ENCODE data around the gene EAF1. TPM values are rescaled to one million over a fixed set of nuclear protein-coding genes. Genes with fewer than 3 reads are reported as not detected.
"Not testable (repeated sequence)": the region's sequence is repeated elsewhere in the genome, so short reads cannot be mapped to it uniquely, and the experiment has no call there.

EAF1 gene
- total RNA-seq, 1 donor from 2014 or later: 22.8 TPM

DNA sequence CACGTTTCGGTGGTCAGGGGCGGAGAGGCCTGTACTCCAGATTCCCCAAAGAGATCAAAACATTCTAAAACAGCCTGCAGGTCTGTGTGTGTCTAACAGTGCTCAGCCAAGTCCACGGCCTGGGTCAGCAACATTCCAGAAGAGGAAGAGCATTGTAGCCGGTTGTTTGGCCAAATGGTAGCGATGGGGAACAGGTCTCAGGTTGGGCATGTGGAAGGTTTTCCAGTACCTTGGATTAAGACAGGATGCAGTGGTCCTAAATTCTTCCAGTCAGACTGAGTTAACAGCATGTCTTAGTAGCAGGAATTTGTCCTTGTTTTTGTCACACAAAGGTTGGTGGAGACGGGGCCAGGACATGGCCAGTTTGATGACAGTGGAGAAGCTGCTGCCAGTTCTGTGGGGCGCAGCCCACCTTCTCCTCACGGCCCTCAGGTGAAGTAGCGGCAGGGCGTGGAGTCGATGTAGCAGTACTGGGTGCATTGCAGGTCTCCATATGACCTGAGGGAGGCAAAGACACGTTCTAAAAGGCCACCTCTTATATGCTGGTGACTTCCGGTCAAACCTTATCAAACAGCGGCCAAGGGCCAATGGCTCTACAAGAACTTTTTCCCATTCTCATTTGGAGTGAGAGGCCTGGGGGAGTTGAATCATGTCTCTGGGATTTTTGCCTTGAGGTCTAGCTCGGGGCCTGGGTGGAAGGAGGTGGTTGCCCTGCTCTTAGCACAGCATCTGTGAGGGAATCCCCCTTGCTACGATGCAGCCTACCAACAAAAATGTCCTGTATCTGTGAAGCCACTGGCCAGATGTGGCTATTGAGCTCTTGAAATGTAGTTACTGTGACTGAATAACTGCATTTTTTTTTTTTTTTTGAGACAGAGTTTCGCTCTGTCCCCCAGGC is 24.1 kb downstream of the EAF1 start:
- no peak for DNase-seq (ENCODE audit: low read depth)

DNA sequence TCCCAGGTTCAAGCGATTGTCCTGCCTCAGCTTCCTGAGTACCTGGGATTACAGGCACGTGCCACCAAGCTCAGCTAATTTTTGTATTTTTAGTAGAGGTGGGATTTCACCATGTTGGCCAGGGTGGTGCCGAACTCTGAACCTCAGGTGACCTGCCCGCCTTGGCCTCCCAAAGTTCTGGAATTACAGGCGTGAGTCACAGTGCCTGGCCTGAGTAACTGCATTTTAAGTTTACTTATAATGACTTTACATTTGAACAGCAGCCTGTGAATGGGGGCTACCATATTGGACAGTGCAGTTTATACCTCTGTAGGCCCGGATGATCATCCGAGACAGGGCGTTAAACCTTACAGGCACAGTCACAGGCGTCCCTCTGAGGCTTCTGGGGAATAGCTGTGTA is 24.8 kb downstream of the EAF1 start:
- no peak for DNase-seq (ENCODE audit: low read depth)

DNA sequence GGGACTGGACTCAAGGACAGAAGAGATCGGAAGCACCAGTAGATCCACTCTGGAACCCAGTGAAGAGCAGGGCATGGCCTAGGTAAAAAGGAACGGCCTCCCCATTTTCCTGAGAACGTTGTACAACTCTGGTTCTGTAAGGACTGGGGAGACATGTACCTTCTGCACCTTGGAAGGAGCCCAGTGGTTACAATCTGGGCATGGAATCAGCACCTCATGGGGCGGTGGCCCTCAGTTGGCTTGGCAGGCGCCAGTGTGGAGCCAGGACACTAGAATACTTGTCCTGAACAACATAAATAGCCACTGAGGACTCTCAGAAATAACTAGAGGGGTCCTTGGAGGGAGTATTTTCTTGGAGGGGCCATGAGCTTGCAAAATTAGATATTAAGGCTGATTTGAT is 25.6 kb downstream of the EAF1 start:
- DNase-seq (ENCODE audit: low read depth): no peak

DNA sequence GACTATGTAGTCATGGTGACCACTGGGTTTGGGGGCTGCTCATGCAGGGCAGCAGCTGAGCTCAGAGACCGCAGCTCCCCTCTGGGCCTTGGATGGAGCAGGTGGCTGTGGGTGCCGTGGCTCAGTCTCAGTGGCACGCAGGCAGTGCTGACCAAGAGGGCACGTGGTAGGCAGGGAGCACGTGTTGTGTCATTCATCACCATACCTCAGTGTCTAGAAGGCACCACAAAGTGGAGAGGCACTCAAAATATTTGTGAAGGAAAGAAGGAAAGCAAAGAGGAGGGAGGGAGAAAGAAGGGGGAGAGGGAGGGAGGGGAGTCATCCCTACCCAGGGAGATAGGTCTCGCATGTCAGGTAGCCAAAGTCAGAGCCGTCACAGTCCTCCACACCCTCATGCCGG is 26.1 kb downstream of the EAF1 start:
- no peak for DNase-seq (ENCODE audit: low read depth)

DNA sequence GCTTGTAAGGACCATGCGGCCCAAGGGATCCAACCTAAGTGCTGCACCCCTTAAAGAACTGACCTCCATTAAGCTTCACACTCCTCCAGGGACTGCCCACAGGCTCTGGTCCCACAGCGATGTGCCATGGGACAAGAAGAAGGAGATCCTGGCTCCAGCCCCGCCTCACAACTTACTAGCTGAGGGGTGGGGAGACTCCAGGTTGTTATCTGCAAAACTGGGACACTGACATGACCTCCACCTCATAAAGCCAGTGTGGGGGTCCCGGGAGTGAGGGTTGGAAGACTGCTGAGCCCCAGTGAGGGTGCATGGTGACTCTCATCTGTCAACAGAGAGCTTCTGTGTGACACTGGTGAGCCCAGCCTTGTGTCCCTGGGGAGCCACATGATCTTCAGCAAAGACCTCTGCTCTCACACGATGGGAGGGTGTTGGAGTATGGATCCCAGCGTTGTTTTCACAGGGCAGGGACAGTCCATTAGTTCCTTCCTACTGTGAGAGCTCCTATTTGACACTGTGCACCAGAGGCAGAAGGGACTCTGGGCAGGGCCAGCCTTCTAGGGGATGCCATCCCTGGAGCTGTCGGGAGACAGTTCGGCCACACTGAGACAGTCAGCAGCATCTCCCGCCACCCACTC is 26.7 kb downstream of the EAF1 start:
- no peak for DNase-seq (ENCODE audit: low read depth)

DNA sequence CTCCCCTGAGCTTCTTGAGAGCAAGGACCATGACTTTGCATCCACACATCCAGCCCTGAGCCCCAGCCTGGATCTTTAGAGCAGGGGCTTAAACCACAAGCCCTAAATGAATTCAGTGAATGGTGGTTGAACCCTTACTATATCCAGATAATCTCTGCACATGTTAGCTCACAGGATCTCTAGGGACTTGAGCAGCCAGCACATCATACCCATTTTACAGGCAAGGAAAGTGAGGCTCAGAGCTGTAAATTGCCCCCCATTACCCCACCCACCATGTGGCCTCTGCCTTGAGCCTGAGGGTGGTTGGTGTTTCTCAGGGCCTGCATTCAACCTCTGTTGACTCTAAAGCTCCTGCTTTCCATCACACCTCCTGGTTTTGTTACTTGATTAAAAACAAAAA is 27.6 kb downstream of the EAF1 start:
- DNase-seq (ENCODE audit: low read depth): no peak

DNA sequence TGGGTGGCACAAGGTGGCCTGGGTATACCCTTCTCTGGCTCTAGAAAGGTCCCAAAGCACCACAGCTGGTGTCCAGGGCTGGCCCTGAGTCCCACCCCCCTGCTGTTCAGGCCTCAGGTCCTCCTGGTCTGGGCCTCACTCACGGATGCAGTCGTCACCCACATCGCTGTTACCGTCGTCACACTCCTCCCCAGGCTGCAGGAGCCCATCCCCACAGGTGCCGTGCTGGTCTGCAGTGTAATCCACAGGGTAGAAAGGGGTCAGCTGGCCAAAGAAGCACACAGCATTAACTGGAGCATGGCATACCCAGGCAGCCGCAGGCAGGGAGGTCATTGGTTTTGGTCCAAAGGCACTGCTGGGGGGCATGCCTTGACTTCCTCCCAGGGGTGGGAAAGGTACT is 28.4 kb downstream of the EAF1 start:
- no peak for DNase-seq (ENCODE audit: low read depth)

DNA sequence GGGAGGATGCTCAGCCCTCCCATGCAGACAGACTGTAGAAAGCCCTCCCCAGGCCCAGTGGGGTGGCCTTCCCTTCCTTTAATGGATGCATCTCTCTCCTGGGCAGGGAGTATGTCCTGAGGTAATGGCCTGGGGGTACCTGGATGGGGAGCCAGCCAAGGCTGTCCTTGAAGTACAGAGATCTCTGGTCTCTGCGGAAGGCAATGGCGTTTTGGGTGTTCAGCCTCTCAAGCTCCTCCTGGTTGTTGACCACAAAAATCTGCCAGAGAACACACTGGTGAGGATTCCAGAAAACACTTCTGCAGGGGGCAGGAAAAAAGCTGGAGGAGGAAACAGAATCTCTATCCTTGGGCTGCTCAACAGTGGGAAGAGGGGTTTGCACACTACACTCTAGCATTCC is 28.9 kb downstream of the EAF1 start:
- no peak for DNase-seq (ENCODE audit: low read depth)

DNA sequence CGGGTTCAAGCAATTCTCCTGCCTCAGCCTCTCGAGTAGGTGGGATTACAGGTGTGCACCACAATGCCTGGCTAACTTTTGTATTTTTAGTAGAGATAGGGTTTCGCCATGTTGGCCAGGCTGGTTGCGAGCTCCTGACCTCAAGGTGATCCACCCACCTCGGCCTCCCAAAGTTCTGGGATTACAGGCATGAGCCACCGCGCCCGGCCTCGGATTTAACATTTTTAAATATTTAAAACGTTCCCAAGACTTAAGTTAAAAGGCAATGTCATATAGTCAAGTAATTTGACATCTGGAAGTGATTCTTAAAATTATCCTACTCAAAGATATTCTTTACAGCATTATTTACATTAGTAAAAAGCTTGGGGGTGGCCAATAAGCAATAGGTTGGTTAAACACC is 29.5 kb downstream of the EAF1 start:
- not testable (repeated sequence) for DNase-seq (ENCODE audit: low read depth)

DNA sequence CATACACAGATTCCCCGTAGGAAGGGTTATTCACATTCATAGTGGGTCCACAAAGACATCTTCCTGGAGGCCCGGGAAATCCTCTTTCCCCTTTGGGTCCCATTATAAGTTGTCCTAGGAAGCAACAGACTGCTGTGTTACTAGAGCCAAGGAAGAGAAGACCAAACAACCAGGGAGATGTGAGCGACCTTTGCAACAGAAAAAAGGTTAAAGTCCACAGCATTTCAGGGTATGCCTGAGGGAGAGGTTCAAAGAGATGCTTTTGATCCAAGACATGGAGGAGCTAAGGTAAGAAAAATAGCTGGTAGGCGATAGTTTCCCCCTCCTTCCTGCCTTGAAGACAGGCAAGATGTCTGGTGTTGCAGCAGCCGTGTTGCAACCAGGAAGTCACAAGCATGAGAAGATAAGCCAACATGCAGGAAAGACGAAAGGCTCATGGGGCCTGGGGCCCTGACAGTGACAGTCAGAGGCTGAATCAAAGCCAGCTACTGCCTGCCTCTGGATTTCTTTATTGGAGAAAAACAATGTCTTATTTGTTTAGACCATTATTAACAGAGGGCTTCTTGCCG is 30.9 kb downstream of the EAF1 start:
- DNase-seq (ENCODE audit: low read depth): no peak

DNA sequence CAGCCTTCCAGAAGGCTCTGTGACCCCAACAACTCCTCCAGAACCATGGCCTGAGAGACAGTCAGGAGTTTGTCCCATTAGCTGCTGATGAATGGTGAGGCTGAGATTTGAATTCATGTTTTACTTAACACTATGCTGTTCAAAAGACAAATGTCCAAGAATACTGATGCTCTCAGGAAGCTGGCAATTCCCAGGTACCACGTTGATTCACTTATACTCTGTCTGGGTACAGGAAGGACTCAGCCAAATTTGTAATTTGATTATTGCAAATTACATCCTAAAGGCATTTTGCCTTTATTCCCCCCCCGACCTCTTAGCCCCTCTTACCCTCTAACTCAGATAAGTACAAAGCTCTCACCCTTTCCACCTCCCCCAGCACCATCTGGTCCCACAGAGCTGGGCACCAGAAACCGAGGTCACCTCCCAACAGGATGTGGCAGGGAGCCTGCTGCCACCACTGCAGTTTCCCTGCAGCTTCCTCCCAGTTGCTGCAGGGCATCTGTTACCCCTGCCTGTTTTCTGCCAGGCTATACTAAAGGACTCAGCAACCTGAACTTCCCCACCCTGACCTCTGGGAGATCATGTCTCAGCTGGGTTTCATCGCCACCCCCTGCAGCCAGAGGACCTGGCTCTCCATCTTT is 33.6 kb downstream of the EAF1 start:
- DNase-seq (ENCODE audit: low read depth): no peak

DNA sequence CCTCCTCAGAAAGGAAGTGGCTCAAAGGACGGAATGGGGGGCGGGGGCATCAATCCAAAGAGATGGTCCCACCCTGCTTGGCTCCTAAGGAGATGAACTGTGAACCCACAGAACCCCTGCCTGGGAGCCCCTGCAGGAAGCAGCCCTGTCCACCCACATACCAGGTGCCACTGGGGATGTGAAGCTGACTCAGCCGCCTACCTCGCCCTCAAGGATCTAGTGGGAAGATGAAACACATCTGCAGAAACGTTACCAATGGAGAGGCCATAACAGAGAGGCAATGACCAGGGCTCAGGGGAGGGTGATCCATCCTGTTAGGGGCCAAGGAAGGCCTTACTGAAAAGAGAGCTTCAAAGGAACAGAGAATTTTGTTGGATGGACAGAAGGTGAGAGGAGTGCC is 35.1 kb downstream of the EAF1 start:
- DNase-seq (ENCODE audit: low read depth): no peak

DNA sequence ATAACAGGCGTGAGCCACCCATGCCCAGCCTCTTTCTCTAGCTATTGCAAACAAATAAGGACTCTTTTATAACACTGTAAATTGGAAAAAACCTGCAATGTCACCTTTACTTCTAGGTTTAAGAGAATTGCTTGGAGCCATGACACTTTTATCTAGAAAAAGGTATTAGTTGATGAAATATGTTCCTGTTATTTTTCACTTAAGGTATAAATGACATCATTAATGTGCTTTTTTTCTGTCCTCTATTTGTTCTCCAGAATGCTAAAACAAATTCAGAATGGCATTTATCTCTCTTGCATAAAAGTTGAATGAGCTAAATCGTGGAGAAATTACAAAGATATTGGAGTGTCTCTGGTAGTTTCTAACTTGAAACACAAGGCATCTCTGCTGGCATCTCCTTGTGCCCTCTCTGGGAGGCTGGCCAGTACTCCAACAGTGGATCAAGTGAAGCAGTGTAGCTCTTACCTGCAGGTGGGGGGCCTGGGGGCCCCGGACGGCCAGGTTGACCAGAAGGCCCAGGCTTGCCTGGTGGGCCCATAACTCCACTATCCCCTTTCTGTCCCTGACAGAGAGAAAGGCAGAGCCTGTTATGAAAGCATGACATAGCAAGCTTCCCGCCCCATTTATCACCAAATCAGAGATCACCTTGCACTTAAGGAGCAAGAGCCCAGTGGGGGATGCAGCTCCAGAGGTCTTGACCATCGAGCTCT is 38.6 kb downstream of the EAF1 start:
- DNase-seq (ENCODE audit: low read depth): no peak

DNA sequence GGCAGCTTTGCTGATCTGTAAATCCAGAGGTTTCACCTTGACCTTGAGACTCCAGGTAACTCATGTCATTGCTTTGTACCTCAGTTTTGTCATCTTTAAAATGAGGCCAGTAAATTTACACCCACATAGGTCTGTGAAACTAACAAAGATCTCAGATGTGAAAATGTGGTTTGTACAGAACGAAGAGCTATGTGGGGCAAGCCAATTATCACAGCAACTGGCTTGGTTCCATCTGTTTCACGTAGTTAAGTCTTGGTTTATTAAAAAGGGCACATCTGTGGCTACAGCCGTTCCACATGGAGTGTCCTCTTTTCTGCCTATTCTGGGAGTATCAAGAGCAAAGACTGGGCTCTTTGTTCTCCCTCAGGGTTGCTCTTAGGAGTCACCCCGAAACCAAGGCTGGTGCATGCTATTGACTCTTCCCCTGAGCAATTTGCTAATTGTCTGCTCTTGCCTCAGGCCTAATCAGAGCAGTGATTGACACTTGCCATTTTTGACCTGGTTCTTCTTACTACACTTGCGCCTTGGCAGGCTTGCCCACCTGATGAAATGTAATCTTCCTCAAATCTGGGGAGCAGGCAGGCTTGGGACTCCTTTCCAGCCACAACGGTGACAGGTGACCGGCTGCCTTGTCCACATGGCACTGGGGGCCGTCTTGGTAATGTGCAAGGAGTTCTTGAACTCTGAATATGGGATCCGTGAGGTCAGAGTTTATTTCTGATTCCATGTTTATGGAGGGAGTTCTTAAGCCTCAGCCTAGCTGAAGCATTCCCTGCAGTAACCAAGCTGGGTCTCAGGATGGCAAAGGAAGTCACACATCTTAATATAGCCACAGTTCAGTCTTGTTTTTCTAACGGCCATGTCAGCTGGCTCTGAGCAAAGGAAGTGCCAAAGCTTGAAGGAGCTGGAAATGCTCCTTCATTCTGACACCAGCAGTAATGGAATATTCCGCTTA is 40.1 kb downstream of the EAF1 start:
- no peak for DNase-seq (ENCODE audit: low read depth)

DNA sequence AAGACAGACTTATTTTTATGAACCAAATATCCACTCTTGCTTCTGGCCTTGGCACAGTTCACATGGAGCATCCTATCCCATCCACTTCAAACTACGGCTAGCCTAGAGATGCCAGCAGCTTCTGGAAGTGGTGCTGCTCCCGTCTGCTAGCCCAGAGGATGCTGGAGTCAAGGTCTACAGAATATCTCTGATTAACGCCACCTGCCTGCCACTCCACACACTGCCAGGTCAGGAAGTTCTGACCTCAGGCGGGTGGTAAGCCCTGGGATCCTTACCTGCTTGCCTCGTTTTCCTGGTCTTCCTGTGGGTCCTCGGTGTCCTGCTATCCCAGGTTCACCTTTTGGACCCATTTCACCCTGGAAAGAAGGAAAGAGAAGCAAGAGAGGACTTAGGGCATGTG is 42.9 kb downstream of the EAF1 start:
- no peak for DNase-seq (ENCODE audit: low read depth)

DNA sequence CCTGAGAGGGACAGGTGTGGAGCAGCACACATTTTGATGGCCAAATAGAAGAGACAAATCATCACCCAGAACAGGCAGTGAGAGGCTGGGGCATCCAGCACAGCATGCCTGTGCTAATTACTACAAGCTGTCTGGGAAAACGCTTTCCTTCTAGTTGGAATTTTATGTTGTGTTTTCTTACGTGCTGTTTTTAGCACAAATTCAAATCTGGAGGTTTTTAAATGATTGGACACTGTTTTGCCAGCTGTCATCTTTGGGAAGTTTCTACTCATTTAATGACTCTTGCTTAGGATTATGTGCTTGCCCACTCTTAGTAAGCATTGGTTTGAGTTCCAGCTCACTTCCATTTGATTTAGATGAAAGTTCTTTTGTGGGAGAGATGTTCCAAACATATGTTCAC is 43.5 kb downstream of the EAF1 start:
- no peak for DNase-seq (ENCODE audit: low read depth)

DNA sequence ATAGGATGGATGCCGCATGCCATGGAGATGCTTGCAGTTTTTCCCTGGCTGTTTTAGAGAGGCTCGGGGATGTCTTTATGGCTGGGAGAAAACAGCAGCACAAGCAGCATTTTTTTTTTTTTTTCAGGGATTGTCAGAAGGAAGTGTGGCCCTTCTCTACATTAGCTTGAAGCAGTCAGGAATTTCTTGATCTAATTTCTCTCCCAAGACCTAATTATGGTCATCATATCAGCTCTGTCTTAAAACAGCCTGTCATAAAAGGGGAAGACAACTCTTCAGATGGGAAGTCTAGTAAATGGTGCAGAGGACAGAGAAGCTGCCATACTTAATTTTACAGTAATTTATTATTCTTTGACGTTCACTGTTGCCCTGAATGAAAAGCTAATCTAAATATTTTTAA is 44.5 kb downstream of the EAF1 start:
- DNase-seq (ENCODE audit: low read depth): no peak

DNA sequence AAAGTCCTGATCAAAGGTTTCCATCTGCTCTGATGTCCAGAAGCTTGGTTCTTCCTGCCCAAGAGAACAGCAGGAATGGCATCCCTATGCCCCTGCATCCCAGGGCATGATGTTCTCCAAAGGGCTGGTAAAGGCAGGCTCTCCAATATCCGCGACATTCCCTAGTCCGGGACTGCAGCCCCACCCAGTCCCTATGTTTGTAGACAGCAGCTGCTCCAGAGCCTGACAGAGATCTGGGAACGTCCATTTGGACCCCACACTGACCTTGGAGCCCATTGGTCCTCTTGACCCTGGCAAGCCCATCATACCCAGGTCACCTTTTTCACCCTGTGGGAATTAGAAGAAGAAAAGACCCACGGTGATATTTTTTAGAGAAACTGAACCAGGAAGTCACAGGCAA is 47.8 kb downstream of the EAF1 start:
- no peak for DNase-seq (ENCODE audit: low read depth)

DNA sequence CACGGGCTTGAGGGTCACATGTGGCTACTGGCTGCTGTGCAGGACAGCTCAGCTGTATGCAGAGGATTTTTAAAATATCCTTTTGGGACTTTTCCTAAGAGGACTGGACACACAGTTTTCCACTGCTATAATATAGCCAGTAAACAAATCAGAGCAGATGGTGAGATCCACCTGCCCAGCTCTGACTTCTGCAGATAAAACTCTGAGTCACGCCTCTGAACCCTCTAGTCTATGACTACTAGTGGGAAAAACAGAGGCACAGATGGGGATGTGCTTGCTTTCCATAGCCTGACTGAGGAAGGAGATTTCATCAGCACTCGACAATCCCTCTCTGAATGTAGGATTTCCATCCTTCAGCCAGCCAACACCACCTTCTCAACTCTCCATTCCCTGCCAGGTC is 49.0 kb downstream of the EAF1 start:
- DNase-seq (ENCODE audit: low read depth): no peak

DNA sequence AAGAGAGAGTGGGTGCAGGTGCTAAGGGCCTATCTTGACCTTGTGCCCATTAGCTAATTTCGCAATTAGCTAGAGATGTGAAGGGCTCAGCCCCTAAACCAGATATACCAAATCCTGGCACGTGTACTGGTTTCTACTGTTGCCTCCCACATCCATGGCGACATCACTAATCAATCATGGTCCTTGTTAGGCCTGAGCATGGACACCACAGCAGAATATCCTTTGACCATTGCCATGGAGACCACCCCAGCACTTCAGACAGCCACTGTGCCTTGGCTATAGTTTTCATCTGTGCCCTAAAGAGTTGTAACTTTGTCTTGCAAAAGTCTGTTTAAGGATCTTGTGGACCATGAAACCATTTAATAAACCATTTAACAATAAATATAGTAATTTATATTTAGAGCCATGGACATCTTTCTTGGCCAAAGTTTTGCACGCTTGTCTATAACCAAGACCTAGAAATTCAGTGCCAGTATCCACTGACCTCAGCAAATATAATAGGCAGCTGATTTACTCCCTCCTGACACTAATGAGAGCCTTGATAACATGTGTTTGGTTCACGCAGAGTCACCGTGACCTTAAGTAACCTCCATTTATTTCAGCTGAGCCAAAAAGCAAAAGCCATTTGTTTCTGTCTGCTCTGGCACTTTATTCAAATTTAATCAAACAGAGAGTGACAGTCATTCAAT is 50.7 kb downstream of the EAF1 start:
- no peak for DNase-seq (ENCODE audit: low read depth)

All from renal cortical epithelial cell (primary cell).